Measurements from ENCODE around the gene DPYD. TPM values are rescaled to one million over a fixed set of nuclear protein-coding genes. Genes with fewer than 3 reads are reported as not detected.

DPYD gene
- total RNA-seq, 1 donor from 2014 or later: 41.2 TPM

DNA sequence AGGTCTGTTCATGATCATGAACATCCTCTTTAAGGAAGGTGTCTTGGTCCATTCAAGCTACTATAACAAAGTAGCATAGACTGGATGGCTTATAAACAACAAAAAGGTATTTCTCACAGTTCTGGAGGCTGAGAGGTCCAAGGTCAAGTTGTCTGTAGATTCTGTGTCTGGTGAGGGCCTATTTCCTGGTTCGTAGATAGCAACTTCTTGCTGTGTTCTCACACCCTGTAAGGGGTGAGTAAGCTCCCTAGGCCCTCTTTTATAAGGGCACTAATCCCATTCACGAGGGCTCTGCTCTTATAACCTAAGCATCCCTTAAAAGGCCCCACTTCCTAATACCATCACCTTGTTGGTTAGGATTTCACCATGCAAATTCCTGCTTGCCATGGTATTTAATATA is 851.5 kb downstream of the DPYD start:
- intact Hi-C loops (cut with micrococcal nuclease): no loop called here

DNA sequence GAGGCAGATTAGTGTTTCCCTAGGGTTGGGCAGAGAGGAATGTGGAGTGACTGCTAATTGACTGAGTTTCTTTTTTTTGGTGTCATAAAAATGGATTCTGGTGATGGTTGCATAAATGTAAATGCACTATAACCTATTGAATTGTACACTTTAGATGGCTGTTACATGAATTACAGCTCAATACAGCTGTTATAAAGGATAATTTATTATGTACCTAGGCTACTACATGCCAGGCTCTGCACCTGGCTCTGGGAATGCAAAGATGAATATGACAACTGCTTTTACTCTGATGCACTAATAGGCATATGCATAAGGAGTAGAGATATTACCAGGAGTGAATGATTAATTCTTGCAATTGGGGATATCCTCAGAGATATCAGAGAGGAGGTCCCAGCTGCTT is 854.0 kb downstream of the DPYD start:
- intact Hi-C loops (cut with micrococcal nuclease): no loop called here

DNA sequence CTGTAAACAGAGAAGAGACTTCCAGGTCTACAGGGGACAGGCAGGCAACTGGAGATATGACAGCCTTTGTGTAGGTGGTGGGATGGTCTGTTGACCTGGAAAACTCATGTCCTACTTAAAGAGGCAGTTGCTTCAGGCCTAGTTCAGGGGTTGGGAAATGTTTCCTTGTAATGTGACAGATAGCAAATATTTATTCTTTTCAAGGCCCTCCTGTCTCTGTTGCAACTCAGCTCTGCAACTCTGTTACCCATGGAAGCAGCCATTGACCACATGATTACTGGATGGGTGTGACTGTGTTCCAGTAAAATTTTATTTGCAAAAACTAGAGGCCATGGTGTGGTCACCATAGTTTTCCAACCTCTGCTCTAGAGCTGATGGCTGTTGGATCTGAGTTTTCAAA is 857.3 kb downstream of the DPYD start:
- intact Hi-C loops (cut with micrococcal nuclease): no loop called here

DNA sequence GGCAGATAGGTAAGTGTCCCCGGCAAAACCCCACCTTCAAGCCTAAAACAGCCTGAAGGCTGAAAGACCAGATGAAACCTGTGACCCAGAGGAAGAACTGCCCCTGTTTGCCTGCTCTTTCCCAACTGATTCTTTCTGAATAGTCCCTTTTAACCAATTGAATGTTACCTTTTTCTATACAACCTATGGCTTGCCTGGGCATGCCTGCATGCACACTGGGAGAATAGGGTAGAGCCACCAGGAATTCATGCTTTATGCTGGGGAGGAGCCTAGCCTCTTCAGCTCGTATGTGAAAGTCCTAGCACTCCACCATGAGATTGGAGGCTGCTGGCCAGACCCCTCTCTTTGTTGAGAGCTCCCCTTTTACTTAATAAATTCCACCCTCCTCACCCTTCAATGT is 859.2 kb downstream of the DPYD start:
- intact Hi-C loops (cut with micrococcal nuclease): no loop called here

DNA sequence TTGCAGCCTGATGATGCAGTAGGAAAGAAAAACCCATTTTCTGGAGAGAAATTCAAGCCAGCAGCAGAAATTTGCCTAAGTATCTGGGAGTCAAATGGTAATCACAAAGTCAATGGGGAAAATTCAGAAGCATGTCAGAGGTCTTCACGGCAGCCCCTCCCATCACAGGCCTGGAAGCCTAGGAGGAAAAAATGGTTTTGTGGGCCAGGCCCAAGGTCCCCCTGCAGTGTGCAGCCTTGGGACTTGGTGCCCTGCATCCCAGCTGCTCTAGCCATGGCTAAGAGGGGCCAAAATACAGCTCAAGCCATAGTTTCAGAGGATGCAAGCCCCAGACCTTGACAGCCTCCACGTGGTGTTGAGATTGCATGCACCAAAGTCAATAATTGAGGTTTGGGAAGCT is 864.4 kb downstream of the DPYD start:
- intact Hi-C loops (cut with micrococcal nuclease): no loop called here

DNA sequence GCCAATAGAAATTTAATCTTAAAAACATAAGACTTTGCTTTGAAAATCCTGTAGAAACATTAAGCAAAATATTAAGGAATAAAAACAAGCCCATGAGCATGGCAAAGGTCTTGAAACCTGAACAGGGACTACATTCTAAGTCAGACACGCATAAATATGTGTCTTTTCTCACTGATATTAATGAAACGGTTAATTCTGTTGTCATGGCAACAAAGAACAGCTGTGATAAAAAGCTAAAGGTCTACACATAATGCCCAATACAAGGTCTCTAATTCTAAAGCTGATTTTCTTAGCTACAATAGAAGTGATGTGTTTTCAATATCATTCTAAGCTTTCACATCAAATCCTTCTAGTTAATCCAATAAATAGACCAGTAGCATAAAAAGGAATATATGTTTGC is 867.6 kb downstream of the DPYD start:
- intact Hi-C loops (cut with micrococcal nuclease): no loop called here

DNA sequence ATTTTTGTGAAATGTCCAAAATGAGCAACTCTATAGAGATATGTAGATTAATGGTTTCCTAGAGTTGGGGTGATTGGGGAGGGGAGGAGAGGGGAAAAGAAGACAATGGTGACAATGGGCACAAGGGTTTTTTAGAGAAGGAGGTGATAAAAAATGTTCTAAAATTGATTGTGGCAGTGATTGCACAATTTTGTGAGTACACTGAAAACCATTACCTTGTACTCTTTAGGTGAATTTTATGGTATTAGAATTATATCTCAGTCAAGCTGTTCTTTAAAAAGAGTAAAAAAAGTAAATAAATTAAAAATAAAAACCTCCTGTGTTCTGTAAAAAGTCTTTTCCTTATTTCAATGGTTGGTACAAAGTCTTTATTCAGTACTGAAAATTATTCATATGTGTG is 869.0 kb downstream of the DPYD start:
- intact Hi-C loops (cut with micrococcal nuclease): no loop called here

DNA sequence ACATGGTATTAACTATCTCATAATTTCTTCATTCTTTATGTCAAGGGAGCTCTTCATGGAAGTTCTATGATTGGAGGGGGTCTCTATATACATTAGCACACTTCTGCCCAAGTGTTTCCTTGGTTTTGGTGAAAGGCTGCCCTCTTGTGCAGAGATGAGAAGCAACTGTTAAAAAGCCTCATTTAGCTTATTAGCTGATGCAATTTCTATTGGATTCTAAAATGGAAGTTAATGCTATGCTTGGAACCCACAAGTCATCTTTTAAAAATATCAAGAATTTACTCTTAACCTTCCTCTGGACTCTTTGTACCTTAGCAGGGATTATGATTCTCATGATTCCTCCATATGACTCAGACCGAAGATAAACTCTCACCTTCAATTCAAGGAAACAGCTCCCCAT is 870.3 kb downstream of the DPYD start:
- intact Hi-C loops (cut with micrococcal nuclease): no loop called here

DNA sequence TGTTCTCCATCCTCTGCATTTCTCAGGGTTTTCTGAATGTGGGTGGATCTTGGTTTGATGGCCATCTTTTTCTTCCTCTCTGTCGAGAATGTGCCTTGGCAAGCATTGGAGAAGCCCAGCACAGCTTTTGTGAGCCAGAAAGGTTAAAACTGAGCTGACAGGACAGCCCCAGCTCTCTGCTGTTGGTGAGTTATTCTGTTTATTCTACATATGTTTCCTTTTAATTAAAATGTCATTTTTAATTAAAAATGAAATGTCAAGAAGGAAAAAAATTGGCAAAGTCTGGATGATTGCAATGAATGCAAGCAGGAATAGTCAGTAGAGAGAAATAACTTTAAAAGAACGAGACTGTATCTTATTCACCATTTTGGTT is 873.4 kb downstream of the DPYD start:
- intact Hi-C loops (cut with micrococcal nuclease): no loop called here

DNA sequence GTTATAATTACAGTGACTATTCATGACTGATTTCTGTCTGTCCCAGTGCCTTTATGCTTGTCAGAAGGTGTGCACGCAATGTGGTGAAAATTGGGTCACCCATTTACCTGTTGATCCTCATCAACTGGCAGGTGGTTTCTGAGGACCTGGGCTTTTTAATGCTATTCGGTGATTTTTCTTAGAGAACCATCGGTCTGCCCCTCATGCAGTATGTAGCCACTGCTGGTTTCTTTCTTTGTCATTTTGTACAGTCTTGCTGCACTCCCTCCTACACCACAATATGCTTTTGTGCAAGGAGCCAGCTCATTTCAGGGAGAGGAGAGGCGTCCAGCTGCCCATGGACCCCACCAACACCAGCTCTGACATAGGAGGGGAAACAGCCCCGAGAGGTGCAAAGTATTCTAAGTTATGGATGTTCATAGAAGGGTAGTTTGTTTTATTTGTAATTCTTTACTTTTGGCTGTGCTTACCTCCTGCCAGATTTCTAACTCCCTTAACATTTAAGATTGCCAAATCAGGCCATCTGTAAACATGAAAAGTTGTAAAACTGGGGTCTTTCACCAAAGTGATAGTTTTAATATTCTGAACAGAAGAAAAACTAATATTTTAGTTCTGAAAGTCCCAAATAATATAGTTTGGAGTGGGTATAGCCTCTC is 873.9 kb downstream of the DPYD start:
- intact Hi-C loops (cut with micrococcal nuclease): no loop called here

DNA sequence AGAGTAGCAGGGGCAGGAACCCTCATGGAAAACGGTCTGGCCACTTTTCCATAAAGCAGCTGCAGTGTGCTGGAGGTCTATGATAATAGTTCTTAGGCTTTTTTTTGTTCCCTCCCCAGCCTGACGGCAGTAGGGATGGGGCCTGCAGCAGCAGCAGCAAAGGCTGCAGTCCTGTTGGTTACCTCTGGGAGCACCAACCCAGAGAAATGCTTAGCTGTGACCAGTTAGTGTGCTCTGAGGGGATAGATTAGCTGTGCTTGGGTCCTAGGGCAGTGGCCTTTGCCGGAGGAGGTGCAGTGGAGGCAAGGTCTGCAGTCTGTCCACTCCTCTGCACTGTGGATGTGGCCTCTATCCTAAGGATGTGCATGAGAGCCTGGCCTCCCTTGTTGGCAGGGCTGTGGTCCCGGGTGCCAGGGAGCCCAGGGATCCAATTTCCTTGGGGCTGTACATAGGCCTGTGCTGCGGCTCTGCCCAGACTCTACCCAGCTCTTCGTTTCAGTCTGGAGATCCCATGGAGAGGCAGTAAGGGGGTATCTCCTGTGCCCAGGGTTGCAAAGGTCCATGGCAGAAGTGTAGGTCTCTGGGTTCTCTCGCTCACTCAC is 876.6 kb downstream of the DPYD start:
- intact Hi-C loops (cut with micrococcal nuclease): no loop called here

DNA sequence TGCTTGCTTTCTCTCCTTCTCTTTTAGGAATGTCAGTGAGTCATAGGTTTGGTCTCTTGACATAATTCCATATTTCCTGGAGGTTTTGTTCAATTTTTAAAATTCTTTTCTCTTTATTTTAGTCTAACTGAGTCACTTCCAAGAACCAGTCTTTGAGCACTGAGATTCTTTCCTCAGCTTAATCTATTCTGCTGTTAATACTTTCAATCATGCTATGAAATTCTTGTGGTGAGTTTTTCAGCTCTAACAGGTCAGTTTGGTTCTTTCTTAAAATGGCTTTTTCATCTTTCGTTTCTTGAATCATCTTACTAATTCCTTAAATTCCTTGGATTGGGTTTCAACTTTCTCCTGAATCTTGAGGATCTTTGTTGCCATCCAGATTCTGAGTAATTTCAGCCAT is 878.3 kb downstream of the DPYD start:
- intact Hi-C loops (cut with micrococcal nuclease): no loop called here

DNA sequence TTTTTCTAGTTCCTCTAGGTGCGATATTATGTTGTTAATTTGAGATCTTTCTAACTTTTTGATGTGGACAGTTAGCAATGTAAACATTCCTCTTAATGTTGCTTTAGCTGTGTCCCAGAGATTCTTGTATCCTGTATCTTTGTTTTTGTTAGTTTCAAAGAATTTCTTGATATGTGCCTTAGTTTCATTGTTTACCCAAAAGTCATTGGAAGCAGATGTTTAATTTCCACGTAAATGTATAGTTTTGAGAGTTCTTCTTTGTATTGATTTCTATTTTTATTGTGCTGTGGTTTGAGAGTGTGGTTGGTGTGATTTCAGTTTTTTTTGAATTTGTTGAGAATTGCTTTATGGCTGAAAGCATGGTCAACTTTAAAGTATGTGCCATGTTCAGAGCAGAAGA is 879.8 kb downstream of the DPYD start:
- intact Hi-C loops (cut with micrococcal nuclease): no loop called here

DNA sequence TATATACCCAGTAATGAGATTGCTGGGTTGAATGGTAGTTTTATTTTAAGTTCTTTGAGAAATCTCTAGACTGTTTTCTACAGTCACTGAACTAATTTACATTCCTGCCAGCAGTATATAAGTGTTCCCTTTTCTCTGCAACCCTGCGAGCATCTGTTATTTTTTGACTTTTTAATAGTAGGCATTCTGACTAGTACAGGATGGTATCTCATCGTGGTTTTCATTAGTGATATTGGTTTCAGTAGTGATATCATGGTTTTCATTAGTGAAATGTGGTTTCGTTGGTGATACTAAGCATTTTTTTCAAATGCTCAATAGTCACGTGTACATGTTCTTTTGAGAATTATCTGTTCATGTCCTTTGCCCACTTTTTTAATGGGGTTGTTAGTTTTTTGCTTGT is 882.4 kb downstream of the DPYD start:
- intact Hi-C loops (cut with micrococcal nuclease): no loop called here

DNA sequence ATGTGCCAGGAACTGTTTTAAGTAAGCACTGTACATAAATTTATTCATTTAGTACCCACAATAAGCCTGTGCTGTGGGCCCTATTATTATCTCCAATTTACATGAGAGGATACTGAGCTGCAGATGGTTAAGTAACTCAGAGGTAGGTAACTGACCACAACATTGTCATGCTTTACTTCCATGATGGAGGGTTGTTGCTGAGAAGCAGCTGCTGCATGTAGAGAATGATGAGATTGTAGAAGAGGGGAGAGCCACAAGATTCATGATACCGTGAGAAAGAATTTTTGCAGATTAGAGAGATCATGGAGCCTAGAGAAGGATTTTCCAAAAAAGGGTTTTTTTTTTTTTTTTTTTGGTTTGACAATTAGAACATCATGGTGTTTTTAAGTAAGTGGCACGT is 886.2 kb downstream of the DPYD start:
- intact Hi-C loops (cut with micrococcal nuclease): no loop called here

DNA sequence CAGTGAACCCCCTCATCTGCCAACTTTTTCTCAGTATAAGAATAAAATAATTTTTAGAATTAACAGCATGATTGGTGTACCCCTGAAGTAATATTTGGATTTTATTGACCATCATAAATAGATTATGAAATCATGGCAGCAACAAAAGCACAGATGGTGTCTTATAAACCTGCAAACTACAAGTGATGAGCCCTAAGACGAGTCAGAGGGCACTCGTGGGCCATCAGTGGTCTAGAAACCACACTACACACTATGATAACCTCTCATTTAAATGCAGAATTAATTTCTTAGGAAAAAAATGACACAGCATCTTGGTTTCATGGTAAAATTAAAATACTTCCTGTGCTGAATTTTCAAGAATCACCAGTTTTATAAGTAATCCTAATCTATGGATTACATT is 886.9 kb downstream of the DPYD start:
- intact Hi-C loops (cut with micrococcal nuclease): no loop called here

Measured in T-helper 1 cell treated with Interleukin-12 subunit alpha and Interleukin-12 subunit beta and Interleukin-4 antibody, amounts not matched to agents 30 ng/mL and 1 ng/mL, for 36 hours (primary cell).